Panc1 (cell line): ENCODE results near the gene GSG1L. TPM values are rescaled to one million over a fixed set of nuclear protein-coding genes. Genes with fewer than 3 reads are reported as not detected.
"Not testable (repeated sequence)": the region's sequence is repeated elsewhere in the genome, so short reads cannot be mapped to it uniquely, and the experiment has no call there.

Source experiments
- ATAC-seq: fragments of 200-7000 bp; cut with Tn5 transposase; 2 replicates; pipeline ENCODE4 v1.9.1; 2020; ENCODE audit warnings: mild to moderate bottlenecking, moderate library complexity
- BruUV-seq: library from RNA; stranded (reverse); fragments of 400-500 nt; replicated peaks from 2 replicates; lab custom pipeline; 2021; lab: Mats Ljungman, UMichigan
- CTCF ChIA-PET: fragments of 300-600 bp; sonication (Branson Sonifier 250); formaldehyde crosslinking; loops from one replicate; lab custom pipeline; 2022; ENCODE audit warnings: antibody characterized with exemption; lab: Charles Lee
- POLR2A ChIA-PET: fragments of 300-600 bp; sonication (Branson Sonifier 250); formaldehyde crosslinking; loops from one replicate; lab custom pipeline; 2022; ENCODE audit warnings: antibody characterized with exemption; lab: Charles Lee
- DNase-seq: peaks from one replicate; pipeline ENCODE4 v3.0.0-alpha.2; 2010; ENCODE audit warnings: low read depth, low spot score
- H3K27ac ChIP-seq: 2 replicates; pipeline ENCODE4 v1.5.1; 2011; ENCODE audit warnings: mild to moderate bottlenecking, low read length, inconsistent platforms
- H3K27me3 ChIP-seq: fragments of 200-500 bp; sonication (Bioruptor generic); 2 replicates; pipeline ENCODE4 v1.6.0; 2014; ENCODE audit warnings: low read length, inconsistent platforms; ENCODE audit not compliant: control insufficient read depth, insufficient read depth
- H3K36me3 ChIP-seq: fragments of 200-500 bp; sonication (Bioruptor generic); 2 replicates; pipeline ENCODE4 v1.5.1; 2014; ENCODE audit warnings: inconsistent platforms, mild to moderate bottlenecking, low read length, moderate library complexity; ENCODE audit not compliant: control insufficient read depth, insufficient read depth
- H3K4me1 ChIP-seq: 2 replicates; pipeline ENCODE4 v1.5.1; 2011; ENCODE audit warnings: inconsistent platforms, mild to moderate bottlenecking, low read length, moderate library complexity; ENCODE audit not compliant: control insufficient read depth, insufficient read depth
- H3K4me3 ChIP-seq, 2 experiments: 2 replicates each; pipeline ENCODE4 v1.5.1; 2011 to 2012; ENCODE audit warnings: low read depth in 2 of 2, low read length in 2 of 2, mild to moderate bottlenecking in 2 of 2, inconsistent platforms in 1 of 2, moderate library complexity in 1 of 2
- H3K9me3 ChIP-seq: fragments of 200-500 bp; sonication (Bioruptor generic); 2 replicates; pipeline ENCODE4 v1.5.1; 2014; ENCODE audit warnings: low read depth, mild to moderate bottlenecking, inconsistent platforms, low read length, moderate library complexity; ENCODE audit not compliant: control insufficient read depth, insufficient read depth
- POLR2AphosphoS5 ChIP-seq: IDR thresholded peaks from 2 replicates; pipeline ENCODE4 v1.6.1; 2012; ENCODE audit warnings: mild to moderate bottlenecking, low read depth, low read length, moderate library complexity
- SIN3A ChIP-seq: IDR thresholded peaks from 2 replicates; pipeline ENCODE4 v1.6.1; 2012; ENCODE audit warnings: low read depth, mild to moderate bottlenecking, low read length, moderate library complexity, borderline replicate concordance; ENCODE audit not compliant: insufficient read depth
- TCF7L2 ChIP-seq: IDR thresholded peaks from 2 replicates; pipeline ENCODE4 v1.6.1; 2011; ENCODE audit warnings: mild to moderate bottlenecking, low read depth, low read length, inconsistent platforms
- in situ Hi-C: cut with HindIII; loops from 2 replicates; pipeline ENCODE4 v1.10.0; 2016; ENCODE audit warnings: low sequenced_read_pairs, low pct_unique_long_range_greater_than_20kb
- intact Hi-C: fragments of 100-400 bp; cut with micrococcal nuclease; formaldehyde crosslinking; loops from one replicate; pipeline ENCODE4 v1.10.0; 2022; ENCODE audit not compliant: unreplicated experiment
- total RNA-seq: library from RNA; stranded (reverse); gene quantifications from one replicate; pipeline ENCODE4 v1.2.1, GENCODE V29; 2021; ENCODE audit not compliant: unreplicated experiment
- TF ChIP-seq, protein P1 (sequence below): fragments of 450-650 bp; IDR thresholded peaks from 2 replicates; pipeline ENCODE4 v1.5.1; 2017; ENCODE audit warnings: mild to moderate bottlenecking
- TF ChIP-seq, protein P2 (sequence below), 2 experiments: IDR thresholded peaks; 2 replicates each; pipeline ENCODE4 v1.6.1; 2011 to 2012; ENCODE audit warnings: low read depth in 2 of 2, control low read depth in 1 of 2, low read length in 1 of 2, mild to moderate bottlenecking in 1 of 2, moderate library complexity in 1 of 2; ENCODE audit not compliant: insufficient read depth in 1 of 2

The GSG1L gene
- total RNA-seq, 1 experiment from 2014 or later = 0.08 TPM

DNA sequence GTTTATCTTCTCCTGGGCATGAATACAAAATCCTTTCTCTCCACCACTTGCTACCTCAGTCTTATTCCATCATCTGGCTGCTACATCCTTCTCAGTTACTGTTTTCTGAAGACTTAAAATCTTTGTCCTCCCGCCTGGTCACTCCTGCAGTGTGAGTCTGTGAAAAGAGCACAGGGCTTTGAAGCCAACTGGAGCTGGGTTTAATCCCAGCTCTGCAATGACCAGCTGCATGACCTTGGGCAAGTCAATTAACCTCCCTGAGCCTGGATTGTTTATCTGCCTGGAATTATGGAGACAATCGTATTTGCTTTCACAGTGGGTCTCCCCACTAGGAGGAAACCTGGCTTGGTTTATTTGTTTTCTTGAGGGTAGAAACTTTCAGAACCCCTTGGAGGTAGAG, 183.2 kb downstream of the GSG1L start:
- Histone ChIP-seq H3K9me3 (no peaks in the 10 kb centered on the region), H3K27me3 (no peaks in the 10 kb centered on the region), H3K36me3 (no peaks in the 10 kb centered on the region), H3K27ac (no peak overlapping the region), H3K4me1 (0 out of 2 replicates have a peak, but pooled peaks cover 3% of the 10 kb centered on the region), H3K4me3 (no peak overlapping the region)
- BruUV-seq = no TSS peak
- DNase-seq (no peak), ATAC-seq (peak; percentile 68; the same call in 1 of the 2 replicates)
- CTCF ChIA-PET = no interaction called here
- intact Hi-C loops (no loop called here), in situ Hi-C loops (no loop called here)
- POLR2A ChIA-PET = no interaction called here
- TF ChIP-seq POLR2AphosphoS5 = no peak
- TF ChIP-seq TCF7L2 = peak; percentile 81

- H3K9me3 ChIP-seq = peaks cover 3% of the 10 kb centered on the region; the same call in 1 of the 2 replicates
- no peak overlapping the region for H3K4me3 ChIP-seq
- ChIA-PET CTCF (no interaction called here), POLR2A (no interaction called here)
- no peak for TF ChIP-seq TCF7L2
- TF ChIP-seq SIN3A = no peak
- TF ChIP-seq, protein P1, sequence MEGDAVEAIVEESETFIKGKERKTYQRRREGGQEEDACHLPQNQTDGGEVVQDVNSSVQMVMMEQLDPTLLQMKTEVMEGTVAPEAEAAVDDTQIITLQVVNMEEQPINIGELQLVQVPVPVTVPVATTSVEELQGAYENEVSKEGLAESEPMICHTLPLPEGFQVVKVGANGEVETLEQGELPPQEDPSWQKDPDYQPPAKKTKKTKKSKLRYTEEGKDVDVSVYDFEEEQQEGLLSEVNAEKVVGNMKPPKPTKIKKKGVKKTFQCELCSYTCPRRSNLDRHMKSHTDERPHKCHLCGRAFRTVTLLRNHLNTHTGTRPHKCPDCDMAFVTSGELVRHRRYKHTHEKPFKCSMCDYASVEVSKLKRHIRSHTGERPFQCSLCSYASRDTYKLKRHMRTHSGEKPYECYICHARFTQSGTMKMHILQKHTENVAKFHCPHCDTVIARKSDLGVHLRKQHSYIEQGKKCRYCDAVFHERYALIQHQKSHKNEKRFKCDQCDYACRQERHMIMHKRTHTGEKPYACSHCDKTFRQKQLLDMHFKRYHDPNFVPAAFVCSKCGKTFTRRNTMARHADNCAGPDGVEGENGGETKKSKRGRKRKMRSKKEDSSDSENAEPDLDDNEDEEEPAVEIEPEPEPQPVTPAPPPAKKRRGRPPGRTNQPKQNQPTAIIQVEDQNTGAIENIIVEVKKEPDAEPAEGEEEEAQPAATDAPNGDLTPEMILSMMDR = no peak
- TF ChIP-seq, protein P2, sequence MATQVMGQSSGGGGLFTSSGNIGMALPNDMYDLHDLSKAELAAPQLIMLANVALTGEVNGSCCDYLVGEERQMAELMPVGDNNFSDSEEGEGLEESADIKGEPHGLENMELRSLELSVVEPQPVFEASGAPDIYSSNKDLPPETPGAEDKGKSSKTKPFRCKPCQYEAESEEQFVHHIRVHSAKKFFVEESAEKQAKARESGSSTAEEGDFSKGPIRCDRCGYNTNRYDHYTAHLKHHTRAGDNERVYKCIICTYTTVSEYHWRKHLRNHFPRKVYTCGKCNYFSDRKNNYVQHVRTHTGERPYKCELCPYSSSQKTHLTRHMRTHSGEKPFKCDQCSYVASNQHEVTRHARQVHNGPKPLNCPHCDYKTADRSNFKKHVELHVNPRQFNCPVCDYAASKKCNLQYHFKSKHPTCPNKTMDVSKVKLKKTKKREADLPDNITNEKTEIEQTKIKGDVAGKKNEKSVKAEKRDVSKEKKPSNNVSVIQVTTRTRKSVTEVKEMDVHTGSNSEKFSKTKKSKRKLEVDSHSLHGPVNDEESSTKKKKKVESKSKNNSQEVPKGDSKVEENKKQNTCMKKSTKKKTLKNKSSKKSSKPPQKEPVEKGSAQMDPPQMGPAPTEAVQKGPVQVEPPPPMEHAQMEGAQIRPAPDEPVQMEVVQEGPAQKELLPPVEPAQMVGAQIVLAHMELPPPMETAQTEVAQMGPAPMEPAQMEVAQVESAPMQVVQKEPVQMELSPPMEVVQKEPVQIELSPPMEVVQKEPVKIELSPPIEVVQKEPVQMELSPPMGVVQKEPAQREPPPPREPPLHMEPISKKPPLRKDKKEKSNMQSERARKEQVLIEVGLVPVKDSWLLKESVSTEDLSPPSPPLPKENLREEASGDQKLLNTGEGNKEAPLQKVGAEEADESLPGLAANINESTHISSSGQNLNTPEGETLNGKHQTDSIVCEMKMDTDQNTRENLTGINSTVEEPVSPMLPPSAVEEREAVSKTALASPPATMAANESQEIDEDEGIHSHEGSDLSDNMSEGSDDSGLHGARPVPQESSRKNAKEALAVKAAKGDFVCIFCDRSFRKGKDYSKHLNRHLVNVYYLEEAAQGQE (IDR thresholded peaks at IDR 0.05; ENCODE audit: insufficient read depth in 1 of 2, low read depth in 2 of 2, low read length in 1 of 2) = no peak
- TF ChIP-seq POLR2AphosphoS5 = no peak
- H3K4me1 ChIP-seq = 0 out of 2 replicates have a peak, but pooled peaks cover 3% of the 10 kb centered on the region
- in situ Hi-C loops (no loop called here), intact Hi-C loops (no loop called here)
- no TSS peak for BruUV-seq
- DNase-seq = no peak
- H3K27me3 ChIP-seq = no peaks in the 10 kb centered on the region
- no peak overlapping the region for H3K27ac ChIP-seq
- no peaks in the 10 kb centered on the region for H3K36me3 ChIP-seq
- peak; percentile 68; the same call in 1 of the 2 replicates for ATAC-seq
These were observed 183.8 kb downstream of the GSG1L start for GRCh38 chr16:27879601-27880247.

- H3K4me1 ChIP-seq, in situ Hi-C loops: not testable (repeated sequence)
These were observed 190.9 kb downstream of the GSG1L start for GRCh38 chr16:27872627-27873026.

More at GRCh38 chr16:27872627-27873026, 190.9 kb downstream of the GSG1L start:
- H3K36me3 ChIP-seq, H3K9me3 ChIP-seq, H3K27ac ChIP-seq, H3K4me3 ChIP-seq, DNase-seq, H3K27me3 ChIP-seq, ATAC-seq, BruUV-seq, POLR2A ChIA-PET, intact Hi-C loops: not testable (repeated sequence)
- CTCF ChIA-PET = interaction anchor here (0.6 kb wide), 1 partner anchor 10 kb away, joined by 3 read pairs; no protein-coding TSS in a partner anchor
